Measurements from ENCODE around the gene KCNH2. TPM values are rescaled to one million over a fixed set of nuclear protein-coding genes. Genes with fewer than 3 reads are reported as not detected.

The KCNH2 gene
- total RNA-seq, 1 donor from 2014 or later = 1.9 TPM

GRCh38 chr7:150928541-150928940 lies 49.6 kb downstream of the KCNH2 start:
- TF ChIP-seq, protein P1, sequence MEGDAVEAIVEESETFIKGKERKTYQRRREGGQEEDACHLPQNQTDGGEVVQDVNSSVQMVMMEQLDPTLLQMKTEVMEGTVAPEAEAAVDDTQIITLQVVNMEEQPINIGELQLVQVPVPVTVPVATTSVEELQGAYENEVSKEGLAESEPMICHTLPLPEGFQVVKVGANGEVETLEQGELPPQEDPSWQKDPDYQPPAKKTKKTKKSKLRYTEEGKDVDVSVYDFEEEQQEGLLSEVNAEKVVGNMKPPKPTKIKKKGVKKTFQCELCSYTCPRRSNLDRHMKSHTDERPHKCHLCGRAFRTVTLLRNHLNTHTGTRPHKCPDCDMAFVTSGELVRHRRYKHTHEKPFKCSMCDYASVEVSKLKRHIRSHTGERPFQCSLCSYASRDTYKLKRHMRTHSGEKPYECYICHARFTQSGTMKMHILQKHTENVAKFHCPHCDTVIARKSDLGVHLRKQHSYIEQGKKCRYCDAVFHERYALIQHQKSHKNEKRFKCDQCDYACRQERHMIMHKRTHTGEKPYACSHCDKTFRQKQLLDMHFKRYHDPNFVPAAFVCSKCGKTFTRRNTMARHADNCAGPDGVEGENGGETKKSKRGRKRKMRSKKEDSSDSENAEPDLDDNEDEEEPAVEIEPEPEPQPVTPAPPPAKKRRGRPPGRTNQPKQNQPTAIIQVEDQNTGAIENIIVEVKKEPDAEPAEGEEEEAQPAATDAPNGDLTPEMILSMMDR (conservative IDR thresholded peaks at IDR 0.05; ENCODE audit: low read depth, low read length) = no peak
- DNase-seq (ENCODE audit: low read depth) = no peak
- H3K4me3 ChIP-seq (ENCODE audit: low read depth, low read length) = no peak overlapping the region

GRCh38 chr7:150927956-150928344 lies 50.2 kb downstream of the KCNH2 start:
- DNase-seq (ENCODE audit: low read depth) = no peak
- TF ChIP-seq, protein P1 (conservative IDR thresholded peaks at IDR 0.05; ENCODE audit: low read depth, low read length) = peak; percentile 14
- H3K4me3 ChIP-seq (ENCODE audit: low read depth, low read length) = no peak overlapping the region

- no peak overlapping the region for H3K4me3 ChIP-seq (ENCODE audit: low read depth, low read length)
- DNase-seq (ENCODE audit: low read depth) = no peak
- TF ChIP-seq, protein P1 (conservative IDR thresholded peaks at IDR 0.05; ENCODE audit: low read depth, low read length) = no peak
Measured at GRCh38 chr7:150927157-150927955, 50.8 kb downstream of the KCNH2 start.

- H3K4me3 ChIP-seq (ENCODE audit: low read depth, low read length) = no peak overlapping the region
- no peak for DNase-seq (ENCODE audit: low read depth)
- TF ChIP-seq, protein P1 (conservative IDR thresholded peaks at IDR 0.05; ENCODE audit: low read depth, low read length) = no peak
Measured at GRCh38 chr7:150926066-150926465, 52.1 kb downstream of the KCNH2 start.

GRCh38 chr7:150924369-150924781 lies 53.7 kb downstream of the KCNH2 start:
- DNase-seq (ENCODE audit: low read depth) = no peak
- TF ChIP-seq, protein P1 (conservative IDR thresholded peaks at IDR 0.05; ENCODE audit: low read depth, low read length) = no peak
- H3K4me3 ChIP-seq (ENCODE audit: low read depth, low read length) = no peak overlapping the region

DNA sequence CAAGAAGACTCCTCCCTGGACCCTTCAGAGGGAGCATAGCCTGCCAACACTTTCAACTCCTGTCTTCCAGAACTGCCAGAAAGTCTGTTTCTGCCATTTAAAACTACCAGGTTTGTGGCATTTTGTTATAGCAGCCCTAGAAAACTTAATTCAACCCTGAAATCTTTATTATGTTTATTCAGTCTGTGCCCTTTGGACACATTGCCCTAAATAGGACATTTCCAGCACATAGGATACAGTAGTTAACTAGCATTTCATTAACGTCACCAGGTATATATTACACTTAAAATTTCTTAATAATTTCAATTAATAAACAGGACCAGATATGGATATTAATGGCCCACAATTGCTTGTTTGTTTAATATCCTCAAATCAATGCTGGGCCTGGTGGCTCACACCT lies 54.3 kb downstream of the KCNH2 start:
- no peak for DNase-seq (ENCODE audit: low read depth)
- TF ChIP-seq, protein P1 (conservative IDR thresholded peaks at IDR 0.05; ENCODE audit: low read depth, low read length) = no peak
- no peak overlapping the region for H3K4me3 ChIP-seq (ENCODE audit: low read depth, low read length)

GRCh38 chr7:150923196-150923595 lies 54.9 kb downstream of the KCNH2 start:
- DNase-seq (ENCODE audit: low read depth) = no peak
- TF ChIP-seq, protein P1 (conservative IDR thresholded peaks at IDR 0.05; ENCODE audit: low read depth, low read length) = no peak
- no peak overlapping the region for H3K4me3 ChIP-seq (ENCODE audit: low read depth, low read length)
